Measurements from ENCODE around the gene CELSR2. TPM values are rescaled to one million over a fixed set of nuclear protein-coding genes. Genes with fewer than 3 reads are reported as not detected.

CELSR2 gene
- total and polyA plus RNA-seq, 9 donors = 1.2 to 8.6 (median 4.2) TPM

GRCh38 chr1:109256971-109257681 is 7.8 kb downstream of the CELSR2 start:
- H3K27ac ChIP-seq (ENCODE audit: low read length) = no peak overlapping the region
- no peak overlapping the region for H3K4me3 ChIP-seq (ENCODE audit: low read length)
- H3K4me1 ChIP-seq (ENCODE audit: control insufficient read depth, insufficient read depth, low read length) = peaks cover 28% of the 10 kb centered on the region
- no peaks in the 10 kb centered on the region for H3K9me3 ChIP-seq (replicated peaks; ENCODE audit: control insufficient read depth, low read depth, low read length)
- no peaks in the 10 kb centered on the region for H3K27me3 ChIP-seq (ENCODE audit: control insufficient read depth, insufficient read depth, low read length)
- DNase-seq = no peak
- no peaks in the 10 kb centered on the region for H3K36me3 ChIP-seq (ENCODE audit: control insufficient read depth, insufficient read depth, low read length)
- WGBS (ENCODE audit: insufficient coverage) = no CpG with 5 or more reads among the region's 5 CpGs

GRCh38 chr1:109257682-109258421 is 8.5 kb downstream of the CELSR2 start:
- WGBS (ENCODE audit: insufficient coverage) = 71% methylated on average over 8 of the region's 15 CpGs
- Histone ChIP-seq H3K9me3 (replicated peaks; ENCODE audit: control insufficient read depth, low read depth, low read length) (no peaks in the 10 kb centered on the region), H3K36me3 (ENCODE audit: control insufficient read depth, insufficient read depth, low read length) (no peaks in the 10 kb centered on the region), H3K4me1 (ENCODE audit: control insufficient read depth, insufficient read depth, low read length) (peaks cover 30% of the 10 kb centered on the region), H3K27ac (ENCODE audit: low read length) (no peak overlapping the region), H3K27me3 (ENCODE audit: control insufficient read depth, insufficient read depth, low read length) (no peaks in the 10 kb centered on the region), H3K4me3 (ENCODE audit: low read length) (no peak overlapping the region)
- no peak for DNase-seq

- H3K36me3 ChIP-seq (ENCODE audit: control insufficient read depth, insufficient read depth, low read length) = no peaks in the 10 kb centered on the region
- no peak overlapping the region for H3K4me3 ChIP-seq (ENCODE audit: low read length)
- no peaks in the 10 kb centered on the region for H3K9me3 ChIP-seq (replicated peaks; ENCODE audit: control insufficient read depth, low read depth, low read length)
- no peak for DNase-seq
- H3K27ac ChIP-seq (ENCODE audit: low read length) = no peak overlapping the region
- 88% methylated on average over 69 of the region's 69 CpGs for WGBS (ENCODE audit: insufficient coverage)
- H3K27me3 ChIP-seq (ENCODE audit: control insufficient read depth, insufficient read depth, low read length) = no peaks in the 10 kb centered on the region
- peaks cover 21% of the 10 kb centered on the region for H3K4me1 ChIP-seq (ENCODE audit: control insufficient read depth, insufficient read depth, low read length)
These were observed 9.4 kb downstream of the CELSR2 start for GRCh38 chr1:109258481-109259466.

- 79% methylated on average over 3 of the region's 7 CpGs for WGBS (ENCODE audit: insufficient coverage)
- H3K9me3 ChIP-seq (replicated peaks; ENCODE audit: control insufficient read depth, low read depth, low read length) = no peaks in the 10 kb centered on the region
These were observed 10.6 kb downstream of the CELSR2 start for GRCh38 chr1:109259674-109260557.

GRCh38 chr1:109261006-109261405 is 11.7 kb downstream of the CELSR2 start:
- Histone ChIP-seq H3K9me3 (replicated peaks; ENCODE audit: control insufficient read depth, low read depth, low read length) (no peaks in the 10 kb centered on the region), H3K27ac (ENCODE audit: low read length) (no peak overlapping the region), H3K4me1 (ENCODE audit: control insufficient read depth, insufficient read depth, low read length) (peaks cover 2% of the 10 kb centered on the region), H3K4me3 (ENCODE audit: low read length) (no peak overlapping the region), H3K27me3 (ENCODE audit: control insufficient read depth, insufficient read depth, low read length) (no peaks in the 10 kb centered on the region), H3K36me3 (ENCODE audit: control insufficient read depth, insufficient read depth, low read length) (no peaks in the 10 kb centered on the region)
- no peak for DNase-seq
- WGBS (ENCODE audit: insufficient coverage) = 83% methylated on average over 11 of the region's 16 CpGs

More at GRCh38 chr1:109259674-109260557, 10.6 kb downstream of the CELSR2 start:
- H3K36me3 ChIP-seq (ENCODE audit: control insufficient read depth, insufficient read depth, low read length) = no peaks in the 10 kb centered on the region
- H3K27ac ChIP-seq (ENCODE audit: low read length) = no peak overlapping the region
- no peak overlapping the region for H3K4me3 ChIP-seq (ENCODE audit: low read length)
- DNase-seq = no peak
- H3K4me1 ChIP-seq (ENCODE audit: control insufficient read depth, insufficient read depth, low read length) = peaks cover 10% of the 10 kb centered on the region
- no peaks in the 10 kb centered on the region for H3K27me3 ChIP-seq (ENCODE audit: control insufficient read depth, insufficient read depth, low read length)

GRCh38 chr1:109261578-109261977 is 12.2 kb downstream of the CELSR2 start:
- peaks cover 2% of the 10 kb centered on the region for H3K4me1 ChIP-seq (ENCODE audit: control insufficient read depth, insufficient read depth, low read length)
- H3K9me3 ChIP-seq (replicated peaks; ENCODE audit: control insufficient read depth, low read depth, low read length) = no peaks in the 10 kb centered on the region
- H3K27ac ChIP-seq (ENCODE audit: low read length) = no peak overlapping the region
- H3K36me3 ChIP-seq (ENCODE audit: control insufficient read depth, insufficient read depth, low read length) = no peaks in the 10 kb centered on the region
- no peak overlapping the region for H3K4me3 ChIP-seq (ENCODE audit: low read length)
- WGBS (ENCODE audit: insufficient coverage) = 91% methylated on average over 4 of the region's 6 CpGs
- no peaks in the 10 kb centered on the region for H3K27me3 ChIP-seq (ENCODE audit: control insufficient read depth, insufficient read depth, low read length)
- DNase-seq = no peak

GRCh38 chr1:109262231-109263055 is 13.1 kb downstream of the CELSR2 start:
- DNase-seq = no peak

GRCh38 chr1:109263234-109263596 is 13.9 kb downstream of the CELSR2 start:
- peaks cover 6% of the 10 kb centered on the region for H3K36me3 ChIP-seq (ENCODE audit: control insufficient read depth, insufficient read depth, low read length)
- no peak overlapping the region for H3K27ac ChIP-seq (ENCODE audit: low read length)
- H3K9me3 ChIP-seq (replicated peaks; ENCODE audit: control insufficient read depth, low read depth, low read length) = no peaks in the 10 kb centered on the region
- no peaks in the 10 kb centered on the region for H3K27me3 ChIP-seq (ENCODE audit: control insufficient read depth, insufficient read depth, low read length)
- WGBS (ENCODE audit: insufficient coverage) = 67% methylated on average over 7 of the region's 12 CpGs
- no peak overlapping the region for H3K4me3 ChIP-seq (ENCODE audit: low read length)
- peaks cover 2% of the 10 kb centered on the region for H3K4me1 ChIP-seq (ENCODE audit: control insufficient read depth, insufficient read depth, low read length)
- DNase-seq = no peak

More at GRCh38 chr1:109262231-109263055, 13.1 kb downstream of the CELSR2 start:
- Histone ChIP-seq H3K27ac (ENCODE audit: low read length) (no peak overlapping the region), H3K4me1 (ENCODE audit: control insufficient read depth, insufficient read depth, low read length) (peaks cover 2% of the 10 kb centered on the region), H3K36me3 (ENCODE audit: control insufficient read depth, insufficient read depth, low read length) (peaks cover 3% of the 10 kb centered on the region), H3K4me3 (ENCODE audit: low read length) (no peak overlapping the region), H3K9me3 (replicated peaks; ENCODE audit: control insufficient read depth, low read depth, low read length) (no peaks in the 10 kb centered on the region), H3K27me3 (ENCODE audit: control insufficient read depth, insufficient read depth, low read length) (no peaks in the 10 kb centered on the region)
- WGBS (ENCODE audit: insufficient coverage) = 82% methylated on average over 21 of the region's 22 CpGs
